GM10266 (cell line): Measurements from ENCODE around the gene PLPP7.
"Not testable (repeated sequence)": the region's sequence is repeated elsewhere in the genome, so short reads cannot be mapped to it uniquely, and the experiment has no call there.

Experiments
- DNase-seq: peaks from one replicate; pipeline ENCODE4 v3.0.0; 2012; ENCODE audit errors: extremely low spot score
- CTCF ChIP-seq: IDR thresholded peaks from 2 replicates; pipeline ENCODE4 v1.5.1; 2012; ENCODE audit warnings: mild to moderate bottlenecking, low read depth; ENCODE audit not compliant: control insufficient read depth, insufficient read depth; ENCODE audit errors: missing control alignments

PLPP7 gene

GRCh38 chr9:131347376-131348020 lies 58.0 kb downstream of the PLPP7 start:
- no peak for DNase-seq
- no peak for TF ChIP-seq CTCF

GRCh38 chr9:131348631-131349521 lies 59.4 kb downstream of the PLPP7 start:
- TF ChIP-seq CTCF, result no peak
- DNase-seq, result no peak

GRCh38 chr9:131349522-131349880 lies 60.0 kb downstream of the PLPP7 start:
- no peak for TF ChIP-seq CTCF
- DNase-seq, result no peak

- peak; percentile 82 for DNase-seq
- TF ChIP-seq CTCF, result peak; percentile 87
These were observed 60.5 kb downstream of the PLPP7 start for GRCh38 chr9:131349881-131350563.

- DNase-seq, result not testable (repeated sequence)
These were observed 67.0 kb downstream of the PLPP7 start for GRCh38 chr9:131356479-131356878.

- DNase-seq, result no peak
- TF ChIP-seq CTCF, result no peak
These were observed 69.0 kb downstream of the PLPP7 start for GRCh38 chr9:131358556-131358955.
